ENCODE data around the gene KREMEN2.

GRCh38 chr16:2933136-2933535 lies 30.9 kb upstream of the KREMEN2 start:
- TF ChIP-seq YY1 (IDR thresholded peaks at IDR 0.05; ENCODE audit: low read depth), result no peak
- TF ChIP-seq TAF1 (IDR thresholded peaks at IDR 0.05; ENCODE audit: low read depth), result no peak
- no peak for TF ChIP-seq ZBTB7A (IDR thresholded peaks at IDR 0.05; ENCODE audit: low read depth)
- no peak for TF ChIP-seq EP300 (IDR thresholded peaks at IDR 0.05; ENCODE audit: borderline replicate concordance)
- no peak for TF ChIP-seq CREB1 (IDR thresholded peaks at IDR 0.05; ENCODE audit: low read depth)
- TF ChIP-seq, protein P1, sequence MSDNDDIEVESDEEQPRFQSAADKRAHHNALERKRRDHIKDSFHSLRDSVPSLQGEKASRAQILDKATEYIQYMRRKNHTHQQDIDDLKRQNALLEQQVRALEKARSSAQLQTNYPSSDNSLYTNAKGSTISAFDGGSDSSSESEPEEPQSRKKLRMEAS (IDR thresholded peaks at IDR 0.05), result no peak
- no peak for TF ChIP-seq RAD21 (IDR thresholded peaks at IDR 0.05; ENCODE audit: low read depth)
- TF ChIP-seq CEBPB (IDR thresholded peaks at IDR 0.05), result no peak
